Skeletal muscle cell (primary cell): Measurements from ENCODE around the gene MYD88.

Experiments used
- DNase-seq: peaks from one replicate; pipeline ENCODE4 v3.0.0-alpha.2; 2010; ENCODE audit warnings: low read depth
- H3K4me3 ChIP-seq: 2 replicates; pipeline ENCODE4 v1.5.1; 2011; ENCODE audit warnings: low read depth, mild to moderate bottlenecking, control low read depth, low read length, moderate library complexity

The MYD88 gene

DNA sequence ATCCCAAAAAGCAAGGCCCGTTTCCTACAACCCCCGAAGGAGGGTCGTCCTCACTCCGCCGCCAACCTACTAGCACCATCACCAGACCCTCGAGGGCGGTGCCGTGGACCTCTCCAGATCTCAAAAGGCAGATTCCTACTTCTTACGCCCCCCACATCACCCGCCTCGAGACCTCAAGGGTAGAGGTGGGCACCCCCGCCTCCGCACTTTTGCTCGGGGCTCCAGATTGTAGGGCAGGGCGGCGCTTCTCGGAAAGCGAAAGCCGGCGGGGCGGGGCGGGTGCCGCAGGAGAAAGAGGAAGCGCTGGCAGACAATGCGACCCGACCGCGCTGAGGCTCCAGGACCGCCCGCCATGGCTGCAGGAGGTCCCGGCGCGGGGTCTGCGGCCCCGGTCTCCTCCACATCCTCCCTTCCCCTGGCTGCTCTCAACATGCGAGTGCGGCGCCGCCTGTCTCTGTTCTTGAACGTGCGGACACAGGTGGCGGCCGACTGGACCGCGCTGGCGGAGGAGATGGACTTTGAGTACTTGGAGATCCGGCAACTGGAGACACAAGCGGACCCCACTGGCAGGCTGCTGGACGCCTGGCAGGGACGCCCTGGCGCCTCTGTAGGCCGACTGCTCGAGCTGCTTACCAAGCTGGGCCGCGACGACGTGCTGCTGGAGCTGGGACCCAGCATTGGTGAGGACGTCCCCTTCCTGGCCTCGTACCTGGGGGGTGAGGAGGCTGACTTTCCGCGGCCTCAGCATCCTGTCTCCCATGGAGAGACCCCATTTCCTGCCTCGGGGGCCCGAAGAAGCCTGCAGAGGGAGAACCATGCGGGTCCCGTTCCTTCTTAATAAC lies at the start of gene MYD88:
MYD88 (plus strand) TSS at position 313 of the 842 bp plus-strand sequence; CDS start at position 353, 40 bp downstream.
- H3K4me3 ChIP-seq, result peak within 1 kb of the TSS; percentile 76

DNA sequence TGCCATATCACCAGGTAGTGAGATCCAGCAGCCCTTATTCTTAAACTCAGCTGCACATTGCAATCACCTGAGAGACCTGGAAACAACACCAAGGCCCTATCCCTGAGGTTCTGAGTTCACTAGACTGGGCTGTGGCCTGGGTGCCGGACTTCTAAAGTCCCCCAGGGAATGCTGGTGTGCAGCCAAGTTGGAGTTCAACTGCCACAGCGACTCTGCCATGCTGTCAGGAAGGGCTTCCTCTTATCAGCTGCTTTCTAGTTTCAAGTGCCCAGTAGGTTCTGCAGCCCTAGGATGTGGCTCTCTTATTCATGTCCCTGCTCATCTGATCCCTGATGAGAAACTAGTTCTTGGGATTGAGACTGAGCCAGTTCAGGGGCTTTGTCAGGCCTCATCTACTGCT lies 49.3 kb upstream of the MYD88 start:
- no peak overlapping the region for H3K4me3 ChIP-seq
- DNase-seq, result no peak

More for the DNA sequence above, at the start of gene MYD88:
- DNase-seq, result no peak

DNA sequence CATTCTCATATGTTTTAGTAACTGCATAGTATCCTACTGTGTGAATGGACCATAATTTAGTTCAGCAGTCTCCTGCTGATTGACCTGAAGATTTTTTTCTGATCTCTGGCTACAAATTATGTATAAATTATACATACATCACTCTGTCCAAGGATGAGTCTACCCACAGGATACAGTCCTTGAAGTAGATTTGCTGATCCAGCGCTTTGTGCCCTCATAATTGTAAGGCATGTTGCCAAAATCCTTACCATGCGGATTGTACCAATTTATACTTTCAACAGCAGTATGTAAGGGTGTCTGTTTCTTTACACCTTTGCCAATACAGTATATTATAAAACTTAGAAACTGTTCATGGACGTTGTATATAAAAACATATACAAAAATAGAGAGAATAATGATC lies 48.0 kb upstream of the MYD88 start:
- H3K4me3 ChIP-seq, result no peak overlapping the region
- DNase-seq, result no peak

DNA sequence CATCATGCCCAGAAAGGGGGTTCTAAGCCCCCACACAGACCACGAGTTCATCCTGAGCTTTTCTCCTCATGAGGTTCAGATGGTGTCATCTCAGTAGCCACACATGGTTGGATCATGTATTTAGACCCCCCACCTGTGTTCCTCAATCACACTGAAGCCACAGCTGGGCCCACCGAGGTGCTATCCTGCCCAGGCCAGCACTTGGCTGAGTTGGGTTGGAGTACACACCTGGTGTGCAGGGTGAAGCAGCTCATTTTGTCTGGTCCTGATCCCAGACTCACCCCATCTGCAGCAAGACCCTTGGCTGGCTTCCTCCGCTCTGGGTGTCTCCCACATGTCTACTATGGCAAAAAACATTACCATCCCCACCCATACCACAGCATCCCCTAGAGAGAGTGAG lies 43.5 kb upstream of the MYD88 start:
- no peak for DNase-seq

GRCh38 chr3:38095669-38096483 lies 42.6 kb upstream of the MYD88 start:
- DNase-seq, result no peak
- no peak overlapping the region for H3K4me3 ChIP-seq

More for the DNA sequence above, 43.5 kb upstream of the MYD88 start:
- no peak overlapping the region for H3K4me3 ChIP-seq

- no peak overlapping the region for H3K4me3 ChIP-seq
- no peak for DNase-seq
Observed at GRCh38 chr3:38097446-38098375, 40.8 kb upstream of the MYD88 start.

GRCh38 chr3:38098376-38098723 lies 40.1 kb upstream of the MYD88 start:
- no peak for DNase-seq
- no peak overlapping the region for H3K4me3 ChIP-seq

DNA sequence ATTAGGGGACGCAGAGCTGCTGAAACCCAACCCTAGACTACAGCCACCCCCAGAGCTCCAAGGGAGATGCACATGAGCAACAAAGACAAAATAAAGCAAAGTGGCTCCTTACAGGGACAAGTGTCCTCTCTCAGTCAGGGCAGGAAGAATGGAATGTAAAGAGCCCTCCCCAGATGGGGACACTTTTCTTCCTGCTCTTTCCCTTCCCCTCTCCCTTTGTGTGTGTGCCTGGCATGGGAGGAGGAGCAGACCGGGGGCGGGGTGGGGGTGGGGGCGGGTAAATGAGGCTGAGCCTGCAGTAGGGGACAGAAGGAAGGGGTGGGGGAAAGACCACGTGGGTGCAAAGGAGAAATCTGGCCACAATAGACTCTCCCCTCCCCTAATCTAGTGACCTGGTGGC lies 38.9 kb upstream of the MYD88 start:
- H3K4me3 ChIP-seq, result no peak overlapping the region
- no peak for DNase-seq

DNA sequence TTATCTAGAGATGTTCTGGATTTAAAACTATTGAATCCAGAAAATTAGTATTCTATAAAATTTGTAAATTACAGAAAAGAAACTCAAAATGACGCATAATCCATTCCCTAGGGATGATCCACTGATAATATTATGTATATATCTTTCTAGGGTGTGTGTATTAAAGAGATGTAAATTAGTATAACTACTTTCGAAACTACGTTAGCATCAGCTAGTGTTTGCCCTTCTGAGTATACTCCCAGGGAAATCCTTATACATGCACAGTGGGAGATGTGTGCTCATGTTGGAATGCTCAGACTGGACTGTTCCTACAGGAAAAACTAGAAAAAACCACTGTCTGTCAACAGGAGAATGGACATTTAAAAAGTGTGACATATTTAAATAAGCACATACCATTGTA lies 38.0 kb upstream of the MYD88 start:
- DNase-seq, result no peak
- H3K4me3 ChIP-seq, result no peak overlapping the region

- no peak for DNase-seq
- H3K4me3 ChIP-seq, result no peak overlapping the region
Observed at GRCh38 chr3:38101811-38102443, 36.5 kb upstream of the MYD88 start.

DNA sequence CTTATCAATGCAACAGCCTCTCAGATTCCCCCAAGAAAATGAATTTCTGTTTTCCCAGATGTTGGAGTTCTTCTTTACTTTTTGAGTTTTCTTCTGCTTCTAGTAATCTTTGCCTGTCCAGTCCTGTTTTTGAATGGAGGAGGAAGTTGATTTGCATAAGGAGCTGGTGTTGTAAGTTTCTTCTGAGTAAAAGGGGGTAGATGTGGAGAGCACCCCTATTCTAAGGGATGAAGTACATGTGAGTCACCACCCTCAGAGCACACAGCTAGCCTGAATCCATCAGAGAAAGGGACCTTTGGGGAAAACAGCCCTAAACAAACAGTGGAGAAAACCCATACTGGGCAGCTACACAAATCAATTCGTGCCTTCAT lies 36.0 kb upstream of the MYD88 start:
- no peak for DNase-seq
- no peak overlapping the region for H3K4me3 ChIP-seq

- no peak for DNase-seq
- no peak overlapping the region for H3K4me3 ChIP-seq
Observed at GRCh38 chr3:38105525-38105924, 32.9 kb upstream of the MYD88 start.

- H3K4me3 ChIP-seq, result no peak overlapping the region
- no peak for DNase-seq
Observed at GRCh38 chr3:38107911-38108648, 30.4 kb upstream of the MYD88 start.

- H3K4me3 ChIP-seq, result no peak overlapping the region
- DNase-seq, result no peak
Observed at GRCh38 chr3:38108649-38109579, 29.5 kb upstream of the MYD88 start.

DNA sequence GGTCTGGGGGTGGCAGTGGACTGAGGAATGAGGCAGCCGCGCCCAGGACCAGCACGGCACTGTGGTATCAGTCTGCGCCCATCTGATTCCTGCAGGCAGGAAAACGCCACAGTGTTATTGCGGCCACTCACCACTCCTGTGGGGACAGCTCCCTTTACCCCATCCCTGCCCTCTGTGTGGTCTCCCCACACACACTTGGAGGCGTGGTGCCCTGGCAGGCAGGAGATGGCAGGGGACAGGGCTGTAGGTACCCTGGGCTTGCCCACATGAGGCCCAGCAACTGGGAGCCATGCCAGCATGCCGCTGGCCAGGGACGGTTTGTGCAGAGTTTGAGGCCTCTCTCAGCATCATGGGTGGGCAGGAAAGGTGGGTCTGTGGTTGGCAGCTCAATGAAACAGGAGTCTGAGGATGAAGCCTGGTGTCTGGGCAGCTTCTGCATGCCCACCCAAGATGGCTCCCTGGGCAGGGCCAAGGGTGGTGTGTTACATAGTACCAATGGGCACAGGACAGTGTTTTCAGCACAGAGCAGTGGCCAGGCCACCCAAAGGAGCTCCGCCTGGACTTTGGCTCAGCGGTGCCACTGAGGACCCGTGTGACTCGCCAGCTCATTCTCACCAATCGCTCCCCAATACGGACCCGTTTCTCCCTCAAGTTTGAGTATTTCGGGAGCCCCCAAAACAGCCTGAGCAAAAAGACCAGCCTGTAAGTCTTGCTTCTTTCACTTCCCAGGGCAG lies 28.7 kb upstream of the MYD88 start:
- DNase-seq, result no peak

GRCh38 chr3:38110314-38111050 lies 28.0 kb upstream of the MYD88 start:
- H3K4me3 ChIP-seq, result no peak overlapping the region
- no peak for DNase-seq

More for the DNA sequence above, 28.7 kb upstream of the MYD88 start:
- H3K4me3 ChIP-seq, result no peak overlapping the region
